Measurements from ENCODE around the gene CLCNKB.

CLCNKB gene

DNA sequence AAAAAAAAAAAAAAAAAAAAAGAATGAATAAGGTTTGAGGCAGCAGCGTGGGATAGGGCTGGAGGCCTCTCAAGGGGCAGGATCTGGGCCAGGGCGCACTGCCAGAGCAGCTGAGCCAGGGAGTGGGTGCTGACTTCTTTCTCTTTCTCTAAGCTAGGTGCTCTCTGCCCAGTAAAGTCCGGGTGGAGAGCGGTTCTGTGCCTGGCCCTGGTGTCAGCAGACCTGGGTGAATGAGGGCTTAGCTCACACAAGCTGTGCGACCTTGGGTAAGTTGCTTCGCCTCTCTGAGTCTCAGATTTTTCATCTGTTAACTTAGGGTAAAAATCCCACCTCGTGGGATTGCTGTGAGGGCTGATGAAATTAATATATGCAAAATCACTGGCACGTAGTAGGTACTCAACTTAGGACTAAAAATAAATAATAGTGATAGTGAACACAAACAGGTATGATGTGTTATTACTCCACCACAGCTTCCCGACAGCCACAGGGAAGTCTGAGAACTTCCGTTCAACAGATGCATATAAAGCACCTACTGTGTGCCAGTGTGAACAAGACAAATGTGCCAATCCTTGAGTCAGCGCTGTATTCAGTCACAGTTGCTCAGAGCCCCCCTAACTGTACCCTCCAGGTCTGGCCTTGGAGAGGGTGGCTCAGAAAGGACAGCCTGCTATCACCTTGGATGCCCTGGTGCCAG lies 31.9 kb downstream of the CLCNKB start:
- TF ChIP-seq, protein P1, sequence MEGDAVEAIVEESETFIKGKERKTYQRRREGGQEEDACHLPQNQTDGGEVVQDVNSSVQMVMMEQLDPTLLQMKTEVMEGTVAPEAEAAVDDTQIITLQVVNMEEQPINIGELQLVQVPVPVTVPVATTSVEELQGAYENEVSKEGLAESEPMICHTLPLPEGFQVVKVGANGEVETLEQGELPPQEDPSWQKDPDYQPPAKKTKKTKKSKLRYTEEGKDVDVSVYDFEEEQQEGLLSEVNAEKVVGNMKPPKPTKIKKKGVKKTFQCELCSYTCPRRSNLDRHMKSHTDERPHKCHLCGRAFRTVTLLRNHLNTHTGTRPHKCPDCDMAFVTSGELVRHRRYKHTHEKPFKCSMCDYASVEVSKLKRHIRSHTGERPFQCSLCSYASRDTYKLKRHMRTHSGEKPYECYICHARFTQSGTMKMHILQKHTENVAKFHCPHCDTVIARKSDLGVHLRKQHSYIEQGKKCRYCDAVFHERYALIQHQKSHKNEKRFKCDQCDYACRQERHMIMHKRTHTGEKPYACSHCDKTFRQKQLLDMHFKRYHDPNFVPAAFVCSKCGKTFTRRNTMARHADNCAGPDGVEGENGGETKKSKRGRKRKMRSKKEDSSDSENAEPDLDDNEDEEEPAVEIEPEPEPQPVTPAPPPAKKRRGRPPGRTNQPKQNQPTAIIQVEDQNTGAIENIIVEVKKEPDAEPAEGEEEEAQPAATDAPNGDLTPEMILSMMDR (IDR thresholded peaks at IDR 0.05; ENCODE audit: low read length, missing control alignments) = no peak
- peak; percentile 87 for DNase-seq (ENCODE audit: low read depth)
- H3K4me3 ChIP-seq (replicated peaks; ENCODE audit: low read depth, low read length) = no peak overlapping the region

DNA sequence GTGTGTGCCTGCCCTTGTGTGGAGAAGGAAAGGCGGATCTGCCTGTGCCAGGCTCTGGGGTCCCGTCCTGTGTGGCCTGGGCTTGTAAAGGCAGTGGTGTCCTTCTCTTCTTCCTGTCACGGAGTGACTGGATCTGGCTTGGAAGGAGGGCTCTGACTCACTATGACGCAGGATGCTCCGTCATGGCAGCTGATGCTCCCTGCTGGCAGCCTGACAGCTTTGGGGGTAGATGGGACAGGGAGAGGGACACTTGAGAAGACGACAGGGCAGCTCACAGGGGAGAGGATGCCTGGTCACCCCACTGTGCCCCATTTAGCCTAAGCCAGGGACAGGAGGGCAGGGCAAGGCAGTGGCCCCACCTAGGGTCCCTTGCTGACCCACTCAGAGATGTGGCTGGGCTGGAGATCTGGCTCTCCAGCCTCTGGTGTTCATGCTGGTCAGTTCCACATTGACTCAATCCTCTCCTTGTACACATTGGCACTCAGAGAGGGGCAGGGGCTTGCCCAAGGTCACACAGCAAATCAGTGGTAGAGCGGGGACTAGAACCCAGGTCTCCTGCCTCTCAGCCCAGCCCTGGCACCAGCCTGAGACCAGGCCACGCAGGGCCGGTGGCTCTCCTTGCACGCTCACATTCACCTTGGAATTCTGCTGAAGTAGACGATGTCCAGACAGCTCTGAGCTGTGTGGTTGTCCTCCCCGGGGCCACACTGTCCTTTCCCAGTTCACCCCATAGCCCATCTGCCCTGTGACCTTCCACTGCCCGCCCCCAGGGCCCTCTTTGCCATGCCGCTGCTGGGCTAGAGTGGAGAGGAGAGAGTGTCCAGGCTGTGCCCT lies 32.7 kb downstream of the CLCNKB start:
- H3K4me3 ChIP-seq (replicated peaks; ENCODE audit: low read depth, low read length) = no peak overlapping the region
- TF ChIP-seq, protein P1 (IDR thresholded peaks at IDR 0.05; ENCODE audit: low read length, missing control alignments) = no peak
- DNase-seq (ENCODE audit: low read depth) = peak; percentile 89

DNA sequence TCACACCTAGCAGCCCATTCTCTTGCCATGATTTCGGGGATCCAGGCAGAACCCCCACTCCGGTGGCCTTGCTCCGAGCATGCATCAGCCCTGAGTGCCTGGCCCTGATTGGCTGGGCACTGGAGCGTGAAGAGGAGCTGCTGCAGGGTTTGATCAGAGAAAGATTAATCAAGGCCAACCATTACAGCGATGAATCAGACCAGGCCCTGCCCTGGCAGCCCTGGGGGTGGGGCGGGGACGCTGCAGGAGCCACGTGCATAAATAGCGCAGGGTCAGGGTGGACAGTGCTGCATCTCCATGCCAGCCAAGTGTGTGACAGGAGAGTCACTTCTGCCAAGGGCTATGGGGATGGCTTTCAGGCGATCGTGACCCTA lies 33.3 kb downstream of the CLCNKB start:
- DNase-seq (ENCODE audit: low read depth) = no peak
- TF ChIP-seq, protein P1 (IDR thresholded peaks at IDR 0.05; ENCODE audit: low read length, missing control alignments) = no peak
- H3K4me3 ChIP-seq (replicated peaks; ENCODE audit: low read depth, low read length) = no peak overlapping the region

DNA sequence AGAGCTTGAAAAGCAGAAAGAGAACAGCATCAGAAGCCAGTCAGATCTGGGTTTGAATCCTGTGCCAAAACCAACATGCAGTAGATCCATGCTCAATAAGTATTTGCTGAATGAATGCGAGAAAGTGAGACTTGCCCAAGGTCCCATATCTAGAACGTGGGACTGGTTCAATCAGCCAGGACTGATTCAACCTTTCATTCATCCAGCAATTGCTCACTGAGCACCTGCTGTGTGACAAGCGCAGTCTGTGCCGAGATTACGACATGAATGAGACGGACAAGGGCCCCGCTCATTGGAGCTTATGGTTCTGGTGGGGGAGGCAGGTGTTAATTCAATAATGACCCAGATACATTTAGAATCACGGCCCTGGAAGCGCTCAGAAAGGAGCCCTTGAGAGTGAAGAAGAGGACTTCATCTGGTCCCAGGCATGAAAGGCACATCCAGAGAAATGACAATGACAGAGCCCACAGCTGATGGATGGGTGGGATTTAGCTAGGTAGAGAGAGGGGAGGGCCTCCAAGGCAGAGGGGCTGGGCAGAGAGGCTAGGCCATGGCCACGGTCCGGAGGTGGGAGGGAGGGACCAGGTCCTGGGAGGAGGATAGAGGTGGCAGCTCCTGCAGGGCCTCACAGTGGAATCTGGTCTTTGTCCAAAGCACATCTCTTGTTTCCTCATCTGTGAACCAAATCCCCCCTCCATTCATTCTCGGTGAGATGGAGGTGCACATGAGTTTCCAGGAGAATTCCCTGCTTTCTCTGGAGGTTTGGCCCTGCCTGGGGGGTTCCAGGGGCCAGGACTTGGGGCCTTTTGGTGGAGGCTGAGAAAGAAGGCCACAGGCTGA lies 34.0 kb downstream of the CLCNKB start:
- no peak overlapping the region for H3K4me3 ChIP-seq (replicated peaks; ENCODE audit: low read depth, low read length)
- no peak for DNase-seq (ENCODE audit: low read depth)
- TF ChIP-seq, protein P1 (IDR thresholded peaks at IDR 0.05; ENCODE audit: low read length, missing control alignments) = no peak

DNA sequence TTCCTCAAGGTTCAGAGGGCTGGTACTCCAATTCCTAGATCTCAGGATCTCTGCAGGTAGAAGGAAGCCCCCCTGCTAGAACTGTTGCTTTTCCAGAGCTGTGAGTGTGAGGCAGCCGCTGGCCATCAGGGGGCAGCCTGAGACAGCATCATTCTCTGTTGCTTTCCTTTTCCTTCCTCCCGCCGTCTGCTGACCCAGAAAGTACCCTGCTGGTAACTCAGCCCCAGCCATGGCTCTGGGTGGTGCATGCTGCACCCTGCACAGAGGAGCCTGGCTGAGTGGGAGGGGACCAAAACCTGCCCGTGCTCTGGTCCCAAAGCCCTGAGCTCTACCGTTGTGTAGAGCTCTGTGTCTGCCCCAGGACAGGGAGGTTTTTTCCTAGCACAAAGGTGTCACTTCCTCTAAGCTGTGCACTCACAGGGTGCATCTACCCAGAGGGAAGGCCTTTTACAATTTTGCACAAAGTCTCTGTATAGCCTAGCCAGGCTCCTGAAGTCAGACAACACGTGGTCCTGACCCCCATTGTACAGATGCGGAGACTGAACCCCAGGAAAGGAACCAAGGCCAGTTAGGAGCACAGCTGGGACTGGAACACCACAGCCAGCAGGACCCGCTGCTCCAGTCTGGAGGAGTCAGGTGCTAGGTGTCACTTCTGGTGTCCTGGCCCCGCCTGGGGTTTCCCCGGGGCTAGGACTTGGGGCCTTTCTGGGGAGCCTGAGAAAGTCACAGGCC lies 35.5 kb downstream of the CLCNKB start:
- TF ChIP-seq, protein P1 (IDR thresholded peaks at IDR 0.05; ENCODE audit: low read length, missing control alignments) = peak; percentile 91
- H3K4me3 ChIP-seq (replicated peaks; ENCODE audit: low read depth, low read length) = no peak overlapping the region
- DNase-seq (ENCODE audit: low read depth) = peak; percentile 77

DNA sequence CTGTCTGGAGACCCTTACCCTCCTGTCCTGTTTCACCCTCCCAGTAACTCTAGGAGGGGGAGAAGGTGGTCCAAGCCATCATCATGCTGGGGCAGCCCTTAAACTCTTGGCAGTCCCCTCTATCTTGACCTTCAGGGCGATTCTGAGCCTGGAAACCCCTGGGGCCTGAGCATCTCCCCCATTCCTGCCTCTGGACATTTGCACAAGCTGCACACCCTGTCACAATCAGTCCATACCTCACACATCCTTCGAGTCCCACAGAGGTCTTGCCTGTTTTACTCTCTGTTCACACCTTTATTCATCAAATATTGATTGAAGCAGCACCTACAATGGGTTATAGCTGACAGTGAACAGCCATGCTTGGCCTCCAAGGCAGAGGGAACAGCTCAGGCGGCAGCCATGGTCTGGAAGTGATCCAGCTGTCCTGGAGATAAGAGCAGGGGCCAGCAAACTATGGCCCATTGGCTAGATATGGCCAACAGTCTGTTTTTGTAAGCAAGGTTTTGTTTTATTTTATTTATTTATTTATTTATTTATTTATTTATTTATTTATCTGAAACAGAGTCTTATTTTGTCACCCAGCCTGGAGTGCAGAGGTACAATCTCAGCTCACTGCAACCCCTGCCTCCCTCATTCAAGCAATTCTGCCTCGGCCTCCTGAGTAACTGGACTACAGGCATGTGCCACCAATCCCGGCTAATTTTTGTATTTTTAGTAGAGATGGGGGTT lies 37.0 kb downstream of the CLCNKB start:
- no peak overlapping the region for H3K4me3 ChIP-seq (replicated peaks; ENCODE audit: low read depth, low read length)
- DNase-seq (ENCODE audit: low read depth) = no peak
- TF ChIP-seq, protein P1 (IDR thresholded peaks at IDR 0.05; ENCODE audit: low read length, missing control alignments) = no peak
